HFFc6 (cell line): ENCODE results near the gene KATNA1. TPM values are rescaled to one million over a fixed set of nuclear protein-coding genes. Genes with fewer than 3 reads are reported as not detected.
"Not testable (repeated sequence)": the region's sequence is repeated elsewhere in the genome, so short reads cannot be mapped to it uniquely, and the experiment has no call there.

Experiments used
- DNase-seq: peaks from one replicate; pipeline ENCODE4 v3.0.0-alpha.2; 2018
- H3K27ac Mint-ChIP-seq: 2 replicates; pipeline ENCODE4 v1.8.0; 2020; ENCODE audit warnings: mild to moderate bottlenecking, mixed read lengths
- H3K27me3 Mint-ChIP-seq: 2 replicates; pipeline ENCODE4 v1.8.0; 2021; ENCODE audit warnings: mild to moderate bottlenecking, moderate library complexity, mixed read lengths; ENCODE audit not compliant: insufficient read depth
- H3K36me3 Mint-ChIP-seq: 2 replicates; pipeline ENCODE4 v1.8.0; 2021; ENCODE audit warnings: low read depth, mixed read lengths
- H3K4me1 Mint-ChIP-seq: 2 replicates; pipeline ENCODE4 v1.8.0; 2020; ENCODE audit warnings: low read depth, mixed read lengths
- H3K4me3 Mint-ChIP-seq: 2 replicates; pipeline ENCODE4 v1.8.0; 2020; ENCODE audit warnings: mild to moderate bottlenecking, moderate library complexity, mixed read lengths
- H3K9me3 Mint-ChIP-seq: 2 replicates; pipeline ENCODE4 v1.8.0; 2020; ENCODE audit warnings: mild to moderate bottlenecking, mixed read lengths
- CTCF ChIP-seq: fragments of 200-600 bp; sonication (generic); IDR thresholded peaks from 2 replicates; pipeline ENCODE4 v1.5.0; 2021; ENCODE audit warnings: antibody characterized with exemption, mild to moderate bottlenecking
- total RNA-seq, 6 experiments: library from RNA; stranded (reverse); fragmentation: NEBNext Ultra II Directional; extraction: Animal tissue kit (Norgen Biotek cat#: 25700); gene quantifications; 2 replicates in 1 of 6; 3 replicates in 5 of 6; pipeline ENCODE4 v1.2.3, GENCODE V29; 2021

The KATNA1 gene
- total RNA-seq, 6 experiments from 2014 or later: 14.5 to 16.6 (median 16.1) TPM

- Mint-ChIP-seq H3K4me1 (0 out of 2 replicates have a peak, but pooled peaks cover 1% of the 10 kb centered on the region), H3K9me3 (no peaks in the 10 kb centered on the region), H3K27me3 (peaks cover 1% of the 10 kb centered on the region; the same call in 1 of the 2 replicates), H3K27ac (no peak overlapping the region), H3K4me3 (no peak overlapping the region), H3K36me3 (peaks cover 16% of the 10 kb centered on the region)
- TF ChIP-seq CTCF: no peak
- DNase-seq: no peak
These were observed 37.7 kb upstream of the KATNA1 start for GRCh38 chr6:149686230-149686629.

- peaks cover 1% of the 10 kb centered on the region; the same call in 1 of the 2 replicates for H3K27me3 Mint-ChIP-seq
- no peak for DNase-seq
- H3K4me3 Mint-ChIP-seq: no peak overlapping the region
- TF ChIP-seq CTCF: no peak
- H3K9me3 Mint-ChIP-seq: no peaks in the 10 kb centered on the region
- no peak overlapping the region for H3K27ac Mint-ChIP-seq
- peaks cover 20% of the 10 kb centered on the region for H3K36me3 Mint-ChIP-seq
- 0 out of 2 replicates have a peak, but pooled peaks cover 6% of the 10 kb centered on the region for H3K4me1 Mint-ChIP-seq
These were observed 34.8 kb upstream of the KATNA1 start for GRCh38 chr6:149683256-149683859.

- DNase-seq, H3K9me3 Mint-ChIP-seq, H3K27me3 Mint-ChIP-seq, H3K27ac Mint-ChIP-seq, H3K4me3 Mint-ChIP-seq: not testable (repeated sequence)
- Mint-ChIP-seq H3K36me3 (peaks cover 30% of the 10 kb centered on the region), H3K4me1 (peaks cover 13% of the 10 kb centered on the region)
These were observed 33.3 kb upstream of the KATNA1 start for GRCh38 chr6:149681845-149682244.

- Mint-ChIP-seq H3K4me3 (no peak overlapping the region), H3K27me3 (peaks cover 3% of the 10 kb centered on the region; the same call in 1 of the 2 replicates), H3K9me3 (no peaks in the 10 kb centered on the region), H3K27ac (no peak overlapping the region), H3K4me1 (peaks cover 14% of the 10 kb centered on the region), H3K36me3 (peaks cover 33% of the 10 kb centered on the region)
- no peak for TF ChIP-seq CTCF
- no peak for DNase-seq
These were observed 32.7 kb upstream of the KATNA1 start for GRCh38 chr6:149681209-149681608.

- DNase-seq: no peak
- Mint-ChIP-seq H3K4me3 (no peak overlapping the region), H3K9me3 (no peaks in the 10 kb centered on the region), H3K4me1 (peaks cover 14% of the 10 kb centered on the region), H3K36me3 (peaks cover 33% of the 10 kb centered on the region), H3K27ac (no peak overlapping the region), H3K27me3 (peaks cover 3% of the 10 kb centered on the region; the same call in 1 of the 2 replicates)
- no peak for TF ChIP-seq CTCF
These were observed 32.0 kb upstream of the KATNA1 start for GRCh38 chr6:149680503-149680902.

GRCh38 chr6:149672265-149672664 lies 23.8 kb upstream of the KATNA1 start:
- not testable (repeated sequence) for H3K9me3 Mint-ChIP-seq, H3K4me3 Mint-ChIP-seq, H3K4me1 Mint-ChIP-seq, DNase-seq, H3K27me3 Mint-ChIP-seq, H3K27ac Mint-ChIP-seq
- H3K36me3 Mint-ChIP-seq: peaks cover 21% of the 10 kb centered on the region
